GM12873 (cell line): ENCODE data around the gene SYVN1.

Experiments used
- TF ChIP-seq, protein P1 (sequence below): IDR thresholded peaks from 2 replicates; pipeline ENCODE4 v1.5.1; 2012; ENCODE audit warnings: low read depth, mild to moderate bottlenecking, moderate library complexity, low read length, control low read depth; ENCODE audit not compliant: insufficient read depth; ENCODE audit errors: missing control alignments

Gene SYVN1

DNA sequence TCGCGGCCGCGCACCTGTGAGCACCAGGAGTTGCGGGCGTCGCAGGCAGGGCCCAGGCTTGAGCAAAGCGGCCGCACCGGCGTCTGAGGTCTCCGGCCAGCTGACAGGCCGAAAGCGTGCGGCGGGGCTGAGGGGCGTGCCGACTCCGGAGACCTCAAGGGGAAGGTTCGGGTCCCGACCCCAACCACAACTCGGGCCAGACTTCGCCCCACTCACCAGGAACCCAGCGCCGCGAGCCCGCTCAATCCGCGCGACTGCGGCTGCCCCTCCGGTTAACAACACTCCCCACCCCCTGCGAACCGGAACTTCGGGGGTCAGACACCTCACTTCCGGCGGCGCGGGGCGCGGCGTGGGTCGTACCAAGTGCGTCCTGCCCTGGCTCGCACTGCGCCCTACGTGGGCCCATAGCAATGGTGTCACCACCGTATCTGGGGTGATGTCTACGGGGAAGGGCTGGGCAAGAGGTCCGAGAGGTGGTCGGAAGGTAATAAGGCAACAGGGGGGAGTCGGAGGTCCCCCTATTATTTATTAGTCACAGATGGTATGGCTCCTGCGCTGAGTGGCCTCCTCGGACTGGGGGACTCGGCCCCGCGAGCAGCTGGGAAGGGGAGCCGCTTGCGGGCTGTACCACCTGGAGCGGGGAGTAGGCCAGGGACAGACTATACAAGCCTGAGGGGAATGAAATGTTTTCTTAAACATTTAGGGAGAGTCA, at the start of gene SYVN1:
TSS of gene SYVN1 (minus strand) at position 280 of the 712 bp plus-strand sequence. CDS start 918 bp downstream, outside the sequence.
- TF ChIP-seq, protein P1, sequence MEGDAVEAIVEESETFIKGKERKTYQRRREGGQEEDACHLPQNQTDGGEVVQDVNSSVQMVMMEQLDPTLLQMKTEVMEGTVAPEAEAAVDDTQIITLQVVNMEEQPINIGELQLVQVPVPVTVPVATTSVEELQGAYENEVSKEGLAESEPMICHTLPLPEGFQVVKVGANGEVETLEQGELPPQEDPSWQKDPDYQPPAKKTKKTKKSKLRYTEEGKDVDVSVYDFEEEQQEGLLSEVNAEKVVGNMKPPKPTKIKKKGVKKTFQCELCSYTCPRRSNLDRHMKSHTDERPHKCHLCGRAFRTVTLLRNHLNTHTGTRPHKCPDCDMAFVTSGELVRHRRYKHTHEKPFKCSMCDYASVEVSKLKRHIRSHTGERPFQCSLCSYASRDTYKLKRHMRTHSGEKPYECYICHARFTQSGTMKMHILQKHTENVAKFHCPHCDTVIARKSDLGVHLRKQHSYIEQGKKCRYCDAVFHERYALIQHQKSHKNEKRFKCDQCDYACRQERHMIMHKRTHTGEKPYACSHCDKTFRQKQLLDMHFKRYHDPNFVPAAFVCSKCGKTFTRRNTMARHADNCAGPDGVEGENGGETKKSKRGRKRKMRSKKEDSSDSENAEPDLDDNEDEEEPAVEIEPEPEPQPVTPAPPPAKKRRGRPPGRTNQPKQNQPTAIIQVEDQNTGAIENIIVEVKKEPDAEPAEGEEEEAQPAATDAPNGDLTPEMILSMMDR = no peak

GRCh38 chr11:65183201-65183891, 49.0 kb upstream of the SYVN1 start:
- TF ChIP-seq, protein P1 = no peak

DNA sequence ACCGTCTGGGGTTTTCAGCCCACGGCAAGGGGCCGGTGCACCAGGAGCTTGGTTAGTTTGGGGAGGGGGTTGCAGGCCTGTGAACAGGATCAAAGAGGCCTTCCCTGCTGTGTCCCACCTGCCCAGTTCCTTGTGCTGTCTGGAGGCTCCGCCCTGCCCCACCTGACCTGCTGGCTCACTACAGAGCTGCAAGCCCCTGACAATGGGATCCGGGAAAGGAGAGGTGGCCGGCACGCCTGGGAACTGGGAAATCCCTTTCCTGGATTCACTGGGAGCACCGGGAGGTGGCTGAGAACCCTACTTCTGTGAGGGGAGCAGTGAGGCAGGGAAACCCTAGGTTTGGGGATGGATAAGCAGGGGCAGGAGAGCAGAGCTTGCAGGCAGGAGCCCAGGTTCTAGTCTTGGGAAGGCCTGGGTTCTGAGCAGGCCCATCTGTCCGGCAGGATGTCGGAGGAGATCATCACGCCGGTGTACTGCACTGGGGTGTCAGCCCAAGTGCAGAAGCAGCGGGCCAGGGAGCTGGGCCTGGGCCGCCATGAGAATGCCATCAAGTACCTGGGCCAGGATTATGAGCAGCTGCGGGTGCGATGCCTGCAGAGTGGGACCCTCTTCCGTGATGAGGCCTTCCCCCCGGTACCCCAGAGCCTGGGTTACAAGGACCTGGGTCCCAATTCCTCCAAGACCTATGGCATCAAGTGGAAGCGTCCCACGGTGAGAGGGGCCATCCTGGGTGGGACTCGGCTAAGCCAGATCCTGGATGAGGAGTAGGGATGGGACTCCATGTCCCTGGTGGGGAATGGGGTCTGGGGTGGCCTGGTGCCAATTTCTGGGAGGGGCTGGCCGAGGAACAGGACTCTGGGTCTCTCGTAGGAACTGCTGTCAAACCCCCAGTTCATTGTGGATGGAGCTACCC, 48.2 kb upstream of the SYVN1 start:
- TF ChIP-seq, protein P1 = no peak

- TF ChIP-seq, protein P1 = no peak
Measured at GRCh38 chr11:65181569-65182257, 47.4 kb upstream of the SYVN1 start, which contains the start of gene CAPN1. TSS of gene CAPN1 (plus strand) at chr11:65181928. CDS start at chr11:65182702, 774 bp downstream.

GRCh38 chr11:65180877-65181568, 46.7 kb upstream of the SYVN1 start:
- TF ChIP-seq, protein P1 = peak; percentile 72

GRCh38 chr11:65172600-65172999, 38.3 kb upstream of the SYVN1 start:
- TF ChIP-seq, protein P1 = peak; percentile 10
